ENCODE measurements around the gene NUP93. TPM values are rescaled to one million over a fixed set of nuclear protein-coding genes. Genes with fewer than 3 reads are reported as not detected.

The NUP93 gene
- total and polyA plus RNA-seq, 2 donors, result 58.3 to 85.9 TPM

GRCh38 chr16:56897026-56897799 is 167.3 kb downstream of the NUP93 start:
- H3K27ac ChIP-seq (ENCODE audit: low read depth in 1 of 2, low read length in 1 of 2), result no peak overlapping the region
- H3K36me3 ChIP-seq (ENCODE audit: control insufficient read depth in 2 of 2, insufficient read depth in 2 of 2, low read length in 1 of 2), result no peaks in the 10 kb centered on the region
- DNase-seq (ENCODE audit: low read depth in 6 of 9, low spot score in 9 of 9), result no peak
- H3K9me3 ChIP-seq (ENCODE audit: control insufficient read depth in 2 of 2, insufficient read depth in 1 of 2, low read length in 1 of 2), result no peaks in the 10 kb centered on the region
- H3K4me1 ChIP-seq (ENCODE audit: control insufficient read depth in 2 of 2, insufficient read depth in 2 of 2, low read length in 2 of 2), result peaks cover 12 to 34% of the 10 kb centered on the region in 2 donors
- WGBS, result 96% methylated on average over 8 of the region's 8 CpGs
- no peaks in the 10 kb centered on the region for H3K27me3 ChIP-seq (ENCODE audit: control insufficient read depth in 2 of 2, insufficient read depth in 1 of 2, low read length in 1 of 2)
- no peak overlapping the region for H3K4me3 ChIP-seq (ENCODE audit: low read length in 2 of 2)

DNA sequence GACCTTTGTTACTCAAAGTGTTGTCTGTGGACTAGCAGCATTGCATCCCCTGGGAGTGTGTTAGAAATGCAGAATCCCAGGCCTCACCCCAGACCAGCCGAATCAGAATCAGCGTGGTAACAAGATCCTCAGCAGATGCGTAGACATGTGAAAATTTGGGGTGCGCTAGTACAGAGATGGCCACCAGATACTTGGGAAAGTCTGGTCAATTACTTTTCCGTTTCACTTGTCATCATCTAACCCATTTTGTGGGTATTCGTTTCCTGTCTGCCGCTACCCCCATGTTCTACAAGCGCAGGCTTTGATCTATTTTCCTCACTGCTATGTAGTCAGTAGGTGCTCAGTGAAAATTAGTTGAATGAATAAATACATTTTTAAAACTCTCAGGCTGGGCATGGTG is 168.9 kb downstream of the NUP93 start:
- no peaks in the 10 kb centered on the region for H3K9me3 ChIP-seq (ENCODE audit: control insufficient read depth in 2 of 2, insufficient read depth in 1 of 2, low read length in 1 of 2)
- H3K36me3 ChIP-seq (ENCODE audit: control insufficient read depth in 2 of 2, insufficient read depth in 2 of 2, low read length in 1 of 2), result no peaks in the 10 kb centered on the region
- WGBS, result 27% methylated on average over 8 of the region's 8 CpGs
- H3K27me3 ChIP-seq (ENCODE audit: control insufficient read depth in 2 of 2, insufficient read depth in 1 of 2, low read length in 1 of 2), result no peaks in the 10 kb centered on the region
- peaks cover 12 to 34% of the 10 kb centered on the region in 2 donors for H3K4me1 ChIP-seq (ENCODE audit: control insufficient read depth in 2 of 2, insufficient read depth in 2 of 2, low read length in 2 of 2)
- H3K27ac ChIP-seq (ENCODE audit: low read depth in 1 of 2, low read length in 1 of 2), result peak overlapping the region in 1 of 2 donors; percentile 30
- DNase-seq (ENCODE audit: low read depth in 6 of 9, low spot score in 9 of 9), result peak in 4 of 9 donors; percentile 38 to 70 (median 46)
- no peak overlapping the region for H3K4me3 ChIP-seq (ENCODE audit: low read length in 2 of 2)

Other genes with a start within 250 kb of the NUP93 start
- gene BBS2, start 210.1 kb upstream of the NUP93 start, total RNA-seq, result 36.2 TPM
- gene BBS2, start 210.1 kb upstream of the NUP93 start, polyA plus RNA-seq, result 49.2 TPM
- 7.5 TPM for gene MT4, start 165.1 kb upstream of the NUP93 start, total RNA-seq
- gene MT4, start 165.1 kb upstream of the NUP93 start, polyA plus RNA-seq, result 38.1 TPM
- 2.5 TPM for gene MT3, start 140.6 kb upstream of the NUP93 start, total RNA-seq
- gene MT3, start 140.6 kb upstream of the NUP93 start, polyA plus RNA-seq, result 13.1 TPM
- gene MT2A, start 121.5 kb upstream of the NUP93 start, total RNA-seq, result 7.8 TPM
- gene MT2A, start 121.5 kb upstream of the NUP93 start, polyA plus RNA-seq, result 2,040 TPM
- gene MT1E, start 104.3 kb upstream of the NUP93 start, total RNA-seq, result 2.1 TPM
- gene MT1E, start 104.3 kb upstream of the NUP93 start, polyA plus RNA-seq, result 126 TPM
- 0.28 TPM for gene MT1M, start 97.5 kb upstream of the NUP93 start, total RNA-seq
- gene MT1M, start 97.5 kb upstream of the NUP93 start, polyA plus RNA-seq, result 97.7 TPM
- 1.2 TPM for gene MT1A, start 91.5 kb upstream of the NUP93 start, total RNA-seq
- 285 TPM for gene MT1A, start 91.5 kb upstream of the NUP93 start, polyA plus RNA-seq
- gene MT1B, start 78.2 kb upstream of the NUP93 start, total RNA-seq, result not detected
- 4.7 TPM for gene MT1B, start 78.2 kb upstream of the NUP93 start, polyA plus RNA-seq
- 1.5 TPM for gene MT1F, start 72.2 kb upstream of the NUP93 start, total RNA-seq
- 24.6 TPM for gene MT1F, start 72.2 kb upstream of the NUP93 start, polyA plus RNA-seq
- gene MT1G, start 62.1 kb upstream of the NUP93 start, total RNA-seq, result 0.90 TPM
- gene MT1G, start 62.1 kb upstream of the NUP93 start, polyA plus RNA-seq, result 353 TPM
- 0.85 TPM for gene MT1H, start 60.3 kb upstream of the NUP93 start, total RNA-seq
- gene MT1H, start 60.3 kb upstream of the NUP93 start, polyA plus RNA-seq, result 50.7 TPM
- 21.2 TPM for gene MT1X, start 47.7 kb upstream of the NUP93 start, total RNA-seq
- 3,725 TPM for gene MT1X, start 47.7 kb upstream of the NUP93 start, polyA plus RNA-seq
- gene SLC12A3, start 135.1 kb downstream of the NUP93 start, total RNA-seq, result 0.52 TPM
- 0.34 TPM for gene SLC12A3, start 135.1 kb downstream of the NUP93 start, polyA plus RNA-seq
- 28.3 TPM for gene HERPUD1, start 202.0 kb downstream of the NUP93 start, total RNA-seq
- gene HERPUD1, start 202.0 kb downstream of the NUP93 start, polyA plus RNA-seq, result 105 TPM
- 2.0 TPM for gene CETP, start 231.8 kb downstream of the NUP93 start, total RNA-seq
- 1.8 TPM for gene CETP, start 231.8 kb downstream of the NUP93 start, polyA plus RNA-seq

Data from thymus (tissue), 11 donors.